GM12892 (cell line): Measurements from ENCODE around the gene JAZF1.

Experiments used
- DNase-seq: peaks from one replicate; pipeline ENCODE4 v3.0.0; 2011; ENCODE audit not compliant: insufficient read length
- FAIRE-seq: peaks from 2 replicates; lab custom pipeline; 2011; peaks lifted over from hg19 to GRCh38; lab: Jason Lieb, UNC
- POLR2A ChIP-seq: IDR thresholded peaks from 2 replicates; pipeline ENCODE4 v1.6.1; 2011; ENCODE audit warnings: low read depth, low read length, control low read depth
- POLR2AphosphoS5 ChIP-seq: IDR thresholded peaks from 2 replicates; pipeline ENCODE4 v1.6.1; 2011; ENCODE audit warnings: low read depth, low read length, control low read depth
- TAF1 ChIP-seq: IDR thresholded peaks from 2 replicates; pipeline ENCODE4 v1.6.1; 2011; ENCODE audit warnings: low read depth, mild to moderate bottlenecking, control low read depth, low read length, borderline replicate concordance

Gene JAZF1

GRCh38 chr7:28160551-28160991, 20.0 kb downstream of the JAZF1 start:
- DNase-seq (no peak), FAIRE-seq (no peak)
- TF ChIP-seq TAF1 = no peak
- TF ChIP-seq POLR2AphosphoS5 = no peak
- no peak for TF ChIP-seq POLR2A

- TF ChIP-seq POLR2AphosphoS5 (no peak), TAF1 (no peak), POLR2A (no peak)
- FAIRE-seq = no peak
- DNase-seq = no peak
These were observed 22.7 kb downstream of the JAZF1 start for GRCh38 chr7:28157831-28158416.

- TF ChIP-seq TAF1 = no peak
- TF ChIP-seq POLR2AphosphoS5 = no peak
- TF ChIP-seq POLR2A = no peak
- FAIRE-seq (no peak), DNase-seq (no peak)
These were observed 23.4 kb downstream of the JAZF1 start for GRCh38 chr7:28157076-28157745.

GRCh38 chr7:28156401-28156800, 24.2 kb downstream of the JAZF1 start:
- DNase-seq (no peak), FAIRE-seq (no peak)
- TF ChIP-seq POLR2A (no peak), TAF1 (no peak), POLR2AphosphoS5 (no peak)

GRCh38 chr7:28155964-28156363, 24.6 kb downstream of the JAZF1 start:
- DNase-seq (no peak), FAIRE-seq (no peak)
- TF ChIP-seq TAF1 (no peak), POLR2AphosphoS5 (no peak), POLR2A (no peak)

- no peak for FAIRE-seq
- DNase-seq = no peak
- TF ChIP-seq TAF1 (no peak), POLR2A (no peak), POLR2AphosphoS5 (no peak)
These were observed 25.5 kb downstream of the JAZF1 start for GRCh38 chr7:28155019-28155660.

GRCh38 chr7:28152594-28152993, 28.0 kb downstream of the JAZF1 start:
- TF ChIP-seq POLR2A = no peak
- no peak for FAIRE-seq
- DNase-seq = no peak

GRCh38 chr7:28151965-28152364, 28.6 kb downstream of the JAZF1 start:
- TF ChIP-seq TAF1 (no peak), POLR2AphosphoS5 (no peak), POLR2A (no peak)
- DNase-seq (no peak), FAIRE-seq (no peak)

GRCh38 chr7:28149291-28150101, 31.1 kb downstream of the JAZF1 start:
- TF ChIP-seq POLR2A = no peak
- no peak for TF ChIP-seq POLR2AphosphoS5
- no peak for TF ChIP-seq TAF1
- DNase-seq (no peak), FAIRE-seq (no peak)

GRCh38 chr7:28145931-28146330, 34.7 kb downstream of the JAZF1 start:
- DNase-seq = no peak
- TF ChIP-seq POLR2A (no peak), TAF1 (no peak), POLR2AphosphoS5 (no peak)
- FAIRE-seq = no peak

GRCh38 chr7:28145090-28145626, 35.4 kb downstream of the JAZF1 start:
- no peak for FAIRE-seq
- no peak for DNase-seq
- TF ChIP-seq POLR2AphosphoS5 (no peak), POLR2A (no peak), TAF1 (no peak)

- TF ChIP-seq POLR2AphosphoS5 (no peak), POLR2A (no peak), TAF1 (no peak)
- FAIRE-seq (no peak), DNase-seq (no peak)
These were observed 36.3 kb downstream of the JAZF1 start for GRCh38 chr7:28144266-28144665.
